ENCODE data around the gene NUDCD2.

NUDCD2 gene, protein sequence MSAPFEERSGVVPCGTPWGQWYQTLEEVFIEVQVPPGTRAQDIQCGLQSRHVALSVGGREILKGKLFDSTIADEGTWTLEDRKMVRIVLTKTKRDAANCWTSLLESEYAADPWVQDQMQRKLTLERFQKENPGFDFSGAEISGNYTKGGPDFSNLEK
- 12.8 to 27.0 (median 17.2) reads per million in 4 donors for total RNA-seq

DNA sequence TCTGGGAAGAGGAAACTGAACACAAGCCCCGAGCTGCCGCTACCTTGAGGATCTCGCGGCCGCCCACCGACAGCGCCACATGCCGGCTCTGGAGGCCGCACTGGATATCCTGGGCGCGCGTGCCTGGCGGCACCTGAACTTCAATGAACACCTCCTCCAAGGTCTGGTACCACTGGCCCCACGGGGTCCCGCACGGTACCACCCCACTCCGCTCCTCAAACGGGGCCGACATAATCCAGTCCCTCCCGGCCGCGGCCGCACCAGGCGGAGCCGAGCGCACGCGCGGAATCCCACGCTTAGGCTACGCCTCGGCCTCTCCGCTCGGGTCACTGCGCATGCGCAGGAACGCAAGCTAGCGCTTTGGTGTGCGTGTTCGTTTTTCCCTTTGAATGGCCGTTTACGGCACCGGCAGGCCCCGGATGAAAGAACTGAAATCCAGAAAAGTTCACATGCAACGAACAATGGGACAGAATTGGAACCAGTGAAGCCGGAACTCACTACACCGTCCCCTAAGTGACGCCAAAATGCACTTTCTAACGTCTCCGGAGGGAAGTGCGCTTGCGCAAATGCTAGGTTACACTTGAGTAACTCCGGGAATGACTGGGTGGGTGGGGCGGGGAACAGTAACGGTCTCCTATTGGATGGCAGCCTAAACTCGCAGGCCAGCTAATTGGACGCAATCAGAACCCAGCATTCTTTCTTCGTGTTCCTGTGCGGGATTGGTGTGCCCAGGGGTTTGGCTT lies at the start of gene NUDCD2:
TSS of gene NUDCD2 (minus strand) at position 284 of the 743 bp plus-strand sequence. CDS start at position 232, 52 bp downstream.
- DNase-seq: peak; percentile 87 to 98 (median 93)

DNA sequence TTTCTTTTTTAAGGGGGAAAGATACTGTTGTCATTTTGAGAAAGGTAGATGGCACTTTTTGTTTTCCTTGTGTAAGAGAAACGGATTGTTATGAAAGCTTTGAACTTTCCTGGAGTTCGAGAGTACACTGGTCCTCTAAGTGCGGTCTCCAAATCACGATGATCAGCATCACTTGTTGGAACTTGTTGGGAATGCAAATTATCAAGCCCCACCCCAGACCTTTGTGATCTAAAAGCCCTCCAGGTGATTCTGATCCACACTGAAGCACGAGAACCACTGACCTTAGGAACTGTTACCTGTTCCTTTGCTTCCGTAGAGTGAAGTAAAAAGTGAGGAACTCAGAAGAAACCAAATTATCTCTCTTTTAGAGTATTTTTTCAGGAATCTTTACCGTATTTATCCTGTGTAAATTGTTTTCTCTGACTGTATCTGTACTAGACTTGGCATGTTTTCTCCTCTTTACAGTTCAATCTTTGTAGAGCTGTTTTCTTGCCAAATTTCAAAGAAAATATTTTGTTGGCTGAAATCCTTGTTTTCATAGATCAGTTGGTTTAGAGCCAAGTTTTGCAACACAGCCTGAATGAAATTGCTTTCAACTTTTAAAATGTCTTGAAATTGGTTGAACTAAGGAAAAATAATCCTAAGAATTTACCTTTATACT lies 49.5 kb upstream of the NUDCD2 start:
- no peak for DNase-seq

DNA sequence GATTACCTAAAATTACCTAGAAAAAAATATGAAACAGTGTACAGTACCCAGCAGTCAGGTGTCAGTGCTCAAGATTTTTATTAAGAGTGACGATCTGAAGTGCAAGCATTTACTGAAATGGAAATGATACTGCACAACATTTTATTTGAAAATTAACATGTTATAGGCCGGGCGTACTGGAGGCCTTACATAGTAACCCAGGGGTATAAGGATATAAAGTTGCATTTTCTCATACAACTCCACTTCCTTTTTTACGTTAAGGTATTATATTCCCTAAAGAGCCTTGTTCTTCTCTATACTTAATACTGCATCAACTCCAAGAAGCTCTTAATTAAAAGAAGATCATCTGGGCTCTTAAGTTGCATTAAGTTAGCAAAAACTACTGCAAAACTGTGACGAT lies 48.9 kb upstream of the NUDCD2 start:
- DNase-seq: no peak

DNA sequence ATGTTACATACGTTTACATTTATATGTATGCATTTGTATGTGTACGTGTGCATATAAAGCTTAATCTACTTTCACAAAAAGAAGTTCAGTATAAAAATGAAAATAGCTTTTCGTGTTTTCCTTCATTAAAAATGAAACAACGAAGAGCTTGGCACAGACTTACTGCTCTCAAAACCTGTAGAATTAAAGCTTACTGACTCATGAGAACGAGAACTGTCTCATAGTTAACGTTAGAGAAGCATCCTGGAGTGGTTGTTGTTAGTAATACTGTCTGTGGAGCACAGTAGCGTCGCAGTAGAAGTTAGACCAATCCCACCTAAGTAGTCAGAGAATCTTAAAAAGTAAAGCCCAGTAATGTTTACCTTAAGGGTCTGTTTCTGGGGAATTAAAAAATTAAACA lies 46.8 kb upstream of the NUDCD2 start:
- DNase-seq: peak in 1 of 5 donors; percentile 31

DNA sequence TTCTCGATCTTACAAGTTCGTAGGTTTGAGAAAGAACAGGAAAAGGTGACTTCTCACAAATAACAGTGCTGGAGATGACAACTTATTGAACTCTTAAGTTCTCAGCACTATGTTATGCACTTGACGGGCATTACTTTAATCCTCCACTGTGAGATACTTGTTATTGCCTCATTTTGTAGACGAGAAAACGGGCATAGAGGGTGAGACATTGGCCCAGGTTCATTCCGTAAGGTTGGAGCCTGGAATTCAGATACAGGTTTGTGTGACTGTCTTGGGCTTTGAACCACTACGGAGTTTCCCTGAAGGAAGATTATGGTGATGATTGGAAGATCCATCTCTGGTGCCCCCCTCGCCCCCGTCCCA lies 46.2 kb upstream of the NUDCD2 start:
- peak in 1 of 5 donors; percentile 15 for DNase-seq

DNA sequence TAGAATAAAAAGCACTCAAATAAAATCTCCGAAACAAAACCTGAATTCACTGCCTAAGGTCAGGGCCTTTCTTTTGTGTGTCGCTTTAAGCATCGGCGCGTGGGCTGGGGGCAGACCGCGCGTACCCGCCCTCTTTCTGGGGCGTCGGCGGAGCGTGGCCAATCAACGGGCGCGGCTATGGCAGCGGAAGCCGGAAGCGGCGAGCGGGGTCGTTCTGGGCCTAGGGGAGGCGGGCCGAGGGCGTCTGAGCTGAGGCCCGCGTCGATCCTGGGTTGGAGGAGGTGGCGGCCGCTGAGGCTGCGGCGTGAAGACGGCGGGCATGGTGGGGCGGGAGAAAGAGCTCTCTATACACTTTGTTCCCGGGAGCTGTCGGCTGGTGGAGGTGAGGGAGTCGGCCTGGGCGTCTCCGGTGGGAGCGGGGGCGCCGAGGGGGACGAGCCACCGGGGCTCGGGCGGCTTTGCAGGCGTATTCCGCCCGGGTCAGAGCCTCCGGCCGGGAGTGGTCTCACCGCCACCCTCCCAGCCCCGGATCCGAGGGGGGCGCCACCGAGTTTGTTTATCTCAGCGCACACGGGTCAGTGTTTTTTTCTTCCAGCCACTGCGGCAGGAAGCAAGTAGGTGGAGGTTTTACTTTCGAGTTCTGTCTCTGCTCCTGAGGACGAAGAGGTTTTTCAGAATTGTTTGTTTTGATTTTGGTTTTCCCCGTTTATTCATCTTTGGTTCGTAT lies 45.6 kb upstream of the NUDCD2 start, which contains the start of gene MAT2B:
TSS of gene MAT2B (plus strand) at position 252 of the 727 bp plus-strand sequence. CDS start at position 320, 68 bp downstream.
- peak; percentile 90 to 98 (median 92) for DNase-seq

DNA sequence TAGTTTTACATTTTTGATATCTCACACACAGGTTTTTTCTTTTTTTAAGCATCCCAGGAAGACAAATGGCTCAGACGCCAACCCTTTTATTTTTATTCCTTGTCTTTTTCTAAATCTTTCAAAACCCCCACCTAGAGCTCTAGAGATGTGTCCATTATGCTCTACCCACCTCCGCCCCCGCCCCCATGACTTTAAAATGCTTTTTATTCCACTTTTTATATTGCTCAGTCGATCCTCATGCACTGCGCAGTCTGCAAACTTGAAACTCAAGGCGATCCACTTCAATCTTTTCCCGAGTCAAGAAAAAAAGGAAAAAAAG lies 45.1 kb upstream of the NUDCD2 start:
- no peak for DNase-seq

DNA sequence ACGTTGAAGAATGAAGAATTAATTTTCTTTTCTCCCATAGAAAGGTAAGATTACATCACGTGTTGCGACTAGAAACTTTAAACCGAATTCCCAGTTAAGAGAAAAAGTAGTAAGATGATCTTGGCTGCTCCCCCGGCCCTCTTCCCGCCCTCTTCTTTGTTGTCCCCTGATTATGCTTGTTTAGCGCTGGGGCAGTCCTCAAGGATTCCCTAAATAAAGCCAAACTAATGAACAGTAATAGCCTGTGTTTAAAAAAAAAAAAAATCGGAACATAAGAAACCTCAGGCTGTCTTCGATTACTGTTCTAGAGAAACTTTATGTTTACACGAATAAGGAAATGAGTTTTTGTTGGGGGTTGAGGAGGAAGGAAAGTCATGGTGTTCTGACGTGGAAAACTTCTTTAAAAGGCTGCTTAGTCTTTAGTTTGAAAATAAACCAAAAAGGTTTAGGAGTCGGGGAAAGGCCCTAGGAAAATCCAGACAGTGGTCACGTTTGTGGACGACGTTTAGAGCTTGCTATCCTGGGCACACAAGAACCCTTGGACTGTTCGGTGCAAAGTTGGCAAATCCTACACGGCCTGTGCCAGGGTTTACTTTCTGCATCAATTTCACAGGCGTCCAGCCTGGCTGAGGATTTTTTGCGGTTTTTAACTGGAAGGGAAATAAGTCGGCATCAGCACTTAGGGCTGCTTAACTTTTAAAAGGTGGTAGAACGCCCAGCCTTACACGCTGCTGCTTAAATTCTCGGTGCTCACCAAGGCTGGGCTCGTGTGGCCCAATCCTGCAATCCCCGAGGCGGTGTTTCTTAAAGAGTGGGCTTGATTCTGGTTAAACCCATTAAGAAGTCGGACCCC lies 44.4 kb upstream of the NUDCD2 start:
- peak in 2 of 5 donors; percentile 15 to 50 for DNase-seq

DNA sequence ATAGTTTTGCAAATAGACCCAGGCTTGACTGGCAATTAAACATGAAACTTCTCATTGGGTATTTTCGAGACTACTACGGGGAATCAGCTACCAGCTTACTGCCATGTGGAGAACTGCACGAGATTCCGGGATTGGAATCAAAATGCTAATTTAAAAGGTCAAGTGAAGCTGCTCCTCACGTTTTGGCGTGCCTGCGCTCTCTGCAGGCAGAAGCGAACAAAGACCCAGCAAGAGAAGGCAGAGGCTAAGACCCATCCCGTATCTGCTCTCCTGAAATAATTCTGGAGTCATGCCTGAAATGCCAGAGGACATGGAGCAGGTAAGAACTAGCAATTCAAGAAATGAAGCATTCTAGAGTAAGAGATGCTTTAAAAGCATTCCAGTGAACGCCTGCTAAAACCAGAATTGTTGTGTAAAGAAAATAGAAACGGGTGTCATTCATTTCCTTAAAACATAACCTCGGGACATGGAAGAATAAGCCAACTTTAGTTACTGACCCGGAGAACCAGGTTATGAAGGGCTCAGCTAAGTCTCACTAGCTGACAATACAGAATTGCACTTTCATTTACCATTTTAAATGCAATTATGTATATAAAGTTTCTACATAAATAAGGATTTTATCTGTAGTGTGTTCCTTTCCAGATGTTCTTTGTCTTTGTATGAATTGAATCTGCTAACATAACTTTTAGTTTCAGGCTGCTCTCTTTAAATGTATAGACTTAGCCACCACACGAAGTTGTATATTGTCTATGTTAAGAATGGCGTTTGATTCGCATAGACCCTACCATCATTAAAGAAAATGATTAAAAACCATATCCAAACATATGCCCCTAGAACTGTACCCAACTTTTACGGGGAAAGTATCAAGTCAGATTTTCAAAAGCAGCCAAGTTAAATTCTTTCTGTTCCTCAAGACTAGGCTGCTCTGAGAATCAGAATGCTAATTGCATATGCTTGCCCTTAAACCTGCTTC lies 43.5 kb upstream of the NUDCD2 start:
- peak in 3 of 5 donors; percentile 8 to 62 (median 17) for DNase-seq

DNA sequence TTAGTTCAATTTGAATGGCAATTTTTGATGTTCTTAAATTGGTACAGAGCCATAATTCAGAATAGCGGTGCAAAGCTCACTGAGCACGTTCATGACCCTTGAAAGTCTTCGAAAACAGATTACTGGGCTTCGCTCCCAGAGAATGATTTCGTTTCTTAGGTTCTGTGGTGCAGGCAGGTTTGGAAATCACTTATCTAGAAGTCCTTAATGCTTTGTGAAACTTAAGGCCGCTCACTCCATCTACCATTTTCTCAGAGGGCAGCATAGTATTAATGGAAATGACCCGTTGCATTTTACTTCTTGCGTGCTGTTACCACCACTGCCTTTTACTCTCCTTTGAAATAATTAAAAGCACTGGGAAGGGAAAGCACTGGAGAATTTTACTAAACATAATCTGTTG lies 42.6 kb upstream of the NUDCD2 start:
- no peak for DNase-seq

DNA sequence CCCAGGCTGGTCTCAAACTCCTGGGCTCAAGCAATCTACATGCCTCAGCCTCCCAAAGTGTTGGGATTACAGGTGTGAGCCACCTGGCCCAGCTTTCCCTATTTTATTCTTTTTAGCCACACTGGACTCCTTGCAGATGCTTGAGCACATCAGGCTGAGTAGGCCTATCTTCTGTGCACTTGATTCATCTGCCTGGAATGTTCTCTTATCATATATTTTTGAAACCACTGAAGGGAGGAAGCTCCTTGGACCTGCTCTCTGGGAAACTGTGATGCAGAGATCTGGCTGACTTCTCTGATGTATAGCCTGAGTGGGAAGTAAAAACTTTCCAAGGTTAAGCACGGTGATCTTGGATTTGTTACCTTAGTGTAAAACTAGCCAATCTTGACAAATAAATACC lies 39.0 kb upstream of the NUDCD2 start:
- DNase-seq: no peak

DNA sequence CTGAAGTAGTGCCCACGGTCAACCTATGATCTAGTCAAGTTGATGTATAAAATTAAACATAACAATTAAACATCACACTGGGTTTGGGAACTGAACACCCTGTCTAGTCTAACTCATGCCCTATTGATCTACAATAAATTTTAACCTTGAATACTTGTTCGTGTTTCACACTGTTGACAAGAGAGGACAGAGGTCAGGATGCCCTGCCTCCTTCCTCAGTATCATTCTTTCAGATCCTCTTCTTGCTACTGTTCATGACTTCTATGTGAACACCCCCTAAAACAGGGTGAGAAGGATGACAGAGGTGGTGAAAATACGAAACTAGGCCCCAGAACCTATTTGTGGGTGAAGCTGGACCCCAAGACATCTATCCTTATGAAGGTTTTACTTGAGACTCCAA lies 37.4 kb upstream of the NUDCD2 start:
- DNase-seq: no peak

DNA sequence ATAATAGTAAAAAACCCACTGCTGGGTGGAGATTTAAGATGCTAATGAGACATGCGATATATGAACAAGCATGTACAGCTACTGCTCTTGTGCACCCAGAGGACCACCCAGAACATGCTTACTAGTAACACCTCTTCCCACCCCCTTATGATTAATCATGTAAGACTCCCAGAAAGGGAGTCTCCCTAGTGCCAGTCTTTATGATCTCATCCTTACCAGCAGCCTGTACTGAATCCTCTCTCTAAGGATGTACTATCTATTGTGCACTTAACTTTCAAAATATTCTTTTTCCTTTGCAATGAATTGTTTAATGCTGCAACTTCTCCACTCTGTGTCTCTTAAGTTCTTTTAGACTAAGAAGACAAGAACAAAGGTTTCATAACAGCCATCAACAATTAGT lies 36.4 kb upstream of the NUDCD2 start:
- DNase-seq: no peak

DNA sequence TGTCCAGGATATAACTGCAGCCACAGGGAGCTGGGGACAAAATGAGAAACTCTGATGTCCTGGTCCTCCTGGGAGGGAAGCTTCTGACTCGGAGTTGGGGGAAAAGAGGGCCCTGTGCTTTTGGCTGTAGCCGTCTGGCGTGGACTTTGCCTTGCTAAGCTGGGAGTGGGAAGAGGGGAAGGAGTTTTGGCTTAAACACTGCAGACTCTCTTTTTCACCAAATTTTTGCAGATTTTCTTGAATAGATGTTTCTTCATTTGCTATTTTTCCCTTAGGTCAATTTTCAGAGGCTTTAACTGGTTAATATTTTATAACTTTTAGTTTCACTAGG lies 29.8 kb upstream of the NUDCD2 start:
- no peak for DNase-seq

DNA sequence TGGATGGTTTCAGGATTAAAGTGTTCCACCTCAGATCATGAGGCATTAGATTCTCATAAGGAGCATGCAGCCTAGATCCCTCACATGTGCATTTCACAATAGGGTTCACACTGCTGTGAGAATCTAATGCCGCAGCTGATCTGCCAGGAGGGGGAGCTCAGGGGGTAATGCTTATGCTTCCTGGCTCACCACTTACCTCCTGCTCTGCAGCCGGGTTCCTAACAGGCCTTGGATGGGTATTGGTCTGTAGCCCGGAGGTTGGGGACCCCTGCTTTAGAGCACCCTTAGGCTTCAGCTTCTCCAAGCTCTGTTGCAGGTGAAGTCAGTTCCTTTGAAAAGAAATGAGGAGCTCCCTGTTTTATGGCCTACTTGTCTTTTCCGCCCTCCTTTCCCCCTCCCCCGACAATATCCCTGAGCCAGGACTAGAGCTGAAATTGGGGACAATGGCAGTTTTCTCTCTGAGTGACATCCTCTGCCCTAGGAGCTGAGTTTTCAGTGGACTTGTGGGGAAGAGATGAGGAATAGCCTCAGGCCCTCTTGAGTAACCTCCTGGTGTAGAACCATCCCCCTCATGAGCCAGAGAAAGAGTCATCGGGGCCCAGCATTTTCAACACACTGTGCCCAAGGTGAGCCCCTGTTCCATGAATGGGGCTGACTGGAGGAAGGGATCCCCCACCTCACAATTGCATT lies 29.3 kb upstream of the NUDCD2 start:
- no peak for DNase-seq

DNA sequence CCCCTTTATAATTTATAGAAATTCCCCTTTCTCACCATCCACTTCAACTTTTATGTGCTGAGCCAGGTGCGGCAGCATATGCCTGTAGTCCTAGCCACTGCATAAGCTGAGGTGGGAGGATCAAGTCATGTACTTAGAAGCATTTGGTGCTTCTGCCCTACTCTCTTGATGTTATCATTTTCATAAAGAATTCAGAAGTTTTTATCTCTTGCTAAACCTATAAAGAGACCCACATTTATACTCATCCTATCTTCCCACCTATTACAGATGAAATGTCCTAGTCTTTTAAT lies 19.0 kb upstream of the NUDCD2 start:
- no peak for DNase-seq

DNA sequence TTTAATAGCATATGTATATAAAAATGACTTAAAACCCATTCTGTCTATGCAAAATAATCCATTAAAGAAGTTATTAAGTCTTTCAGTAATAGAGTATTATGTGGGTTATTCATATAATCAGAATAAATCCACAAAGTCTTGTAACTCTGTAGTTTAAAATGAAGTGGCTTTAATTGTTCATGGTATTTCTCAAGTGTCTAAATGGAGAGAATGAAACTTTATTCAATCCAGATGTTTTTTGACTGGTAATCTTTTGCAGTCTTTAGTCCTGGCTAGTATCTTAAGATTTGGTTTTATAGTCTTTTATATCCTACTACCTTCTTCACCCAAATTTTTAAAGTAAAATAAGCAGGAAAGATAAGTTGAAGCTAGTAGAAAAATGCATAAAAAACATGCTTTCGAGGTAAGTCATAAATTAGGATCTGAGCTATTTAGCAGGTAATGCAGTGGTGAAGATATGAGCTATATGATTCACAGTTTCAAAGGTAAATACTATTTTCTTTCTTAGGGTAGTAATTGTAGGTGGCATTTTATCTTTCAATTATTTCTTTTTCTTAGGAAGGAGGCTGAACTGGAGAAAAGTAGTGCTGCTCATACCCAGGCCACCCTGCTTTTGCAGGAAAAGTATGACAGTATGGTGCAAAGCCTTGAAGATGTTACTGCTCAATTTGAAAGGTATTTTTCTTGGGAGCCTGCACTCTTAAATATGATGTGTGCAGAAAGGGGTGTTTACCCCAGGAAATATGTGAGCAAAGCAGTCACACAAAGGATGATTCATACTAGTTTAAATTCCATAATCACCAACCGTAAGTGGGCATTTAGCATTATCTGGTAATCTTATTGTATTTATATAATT lies 18.5 kb upstream of the NUDCD2 start:
- no peak for DNase-seq

DNA sequence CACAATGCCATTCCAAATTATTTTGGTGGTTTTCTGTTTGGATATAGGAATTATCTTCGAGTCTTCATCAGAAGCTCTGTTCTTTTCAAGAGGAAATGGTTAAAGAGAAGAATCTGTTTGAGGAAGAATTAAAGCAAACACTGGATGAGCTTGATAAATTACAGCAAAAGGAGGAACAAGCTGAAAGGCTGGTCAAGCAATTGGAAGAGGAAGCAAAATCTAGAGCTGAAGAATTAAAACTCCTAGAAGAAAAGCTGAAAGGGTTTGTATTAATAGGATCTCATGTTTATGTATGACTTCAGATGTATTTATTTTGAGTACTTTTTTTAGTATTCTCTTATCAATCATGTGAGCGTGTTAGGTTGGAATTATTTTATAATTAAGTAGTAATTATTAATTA lies 15.5 kb upstream of the NUDCD2 start:
- DNase-seq: no peak

DNA sequence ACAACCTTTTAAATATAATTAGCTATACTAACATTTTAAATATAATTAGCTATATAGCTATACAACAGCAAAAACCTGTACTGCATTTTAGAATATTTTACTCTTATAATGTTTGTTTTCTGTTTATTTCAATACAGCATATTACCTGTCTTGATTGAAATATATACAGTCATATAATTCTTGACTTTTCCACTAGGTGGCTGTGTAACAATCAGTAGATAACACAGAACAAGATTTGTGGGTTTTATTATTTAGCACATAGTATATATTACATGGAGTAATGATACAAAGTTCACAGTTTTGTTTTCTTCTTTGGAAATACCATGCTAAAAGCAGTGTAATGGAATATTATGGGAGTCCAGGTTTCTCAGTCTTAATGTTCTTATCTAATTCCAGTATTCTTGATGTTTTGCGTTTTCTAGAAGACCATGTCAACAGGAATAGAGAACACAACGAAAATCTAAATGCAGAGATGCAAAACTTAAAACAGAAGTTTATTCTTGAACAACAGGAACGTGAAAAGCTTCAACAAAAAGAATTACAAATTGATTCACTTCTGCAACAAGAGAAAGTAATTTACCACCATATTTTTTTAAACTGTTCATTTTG lies 13.8 kb upstream of the NUDCD2 start:
- peak in 1 of 5 donors; percentile 9 for DNase-seq
